22Rv1 (cell line): Measurements from ENCODE around the gene GRIN3A.
A peak's percentile ranks its signal among the peaks of the same experiment; 100 is the strongest.

Source experiments
- H3K27ac ChIP-seq: fragments of 450-650 bp; 2 replicates; pipeline ENCODE4 v1.5.1; 2017
- CTCF ChIP-seq: fragments of 450-650 bp; IDR thresholded peaks from 2 replicates; pipeline ENCODE4 v1.5.1; 2017; ENCODE audit warnings: mild to moderate bottlenecking
- ZFX ChIP-seq: fragments of 450-650 bp; IDR thresholded peaks from 2 replicates; pipeline ENCODE4 v1.6.1; 2017; ENCODE audit warnings: antibody characterized with exemption, borderline replicate concordance

Gene GRIN3A

GRCh38 chr9:101579711-101580545 is 158.5 kb downstream of the GRIN3A start:
- no peak overlapping the region for H3K27ac ChIP-seq
- no peak for TF ChIP-seq CTCF
- TF ChIP-seq ZFX: no peak

GRCh38 chr9:101578378-101578777 is 160.1 kb downstream of the GRIN3A start:
- no peak for TF ChIP-seq CTCF
- no peak overlapping the region for H3K27ac ChIP-seq

DNA sequence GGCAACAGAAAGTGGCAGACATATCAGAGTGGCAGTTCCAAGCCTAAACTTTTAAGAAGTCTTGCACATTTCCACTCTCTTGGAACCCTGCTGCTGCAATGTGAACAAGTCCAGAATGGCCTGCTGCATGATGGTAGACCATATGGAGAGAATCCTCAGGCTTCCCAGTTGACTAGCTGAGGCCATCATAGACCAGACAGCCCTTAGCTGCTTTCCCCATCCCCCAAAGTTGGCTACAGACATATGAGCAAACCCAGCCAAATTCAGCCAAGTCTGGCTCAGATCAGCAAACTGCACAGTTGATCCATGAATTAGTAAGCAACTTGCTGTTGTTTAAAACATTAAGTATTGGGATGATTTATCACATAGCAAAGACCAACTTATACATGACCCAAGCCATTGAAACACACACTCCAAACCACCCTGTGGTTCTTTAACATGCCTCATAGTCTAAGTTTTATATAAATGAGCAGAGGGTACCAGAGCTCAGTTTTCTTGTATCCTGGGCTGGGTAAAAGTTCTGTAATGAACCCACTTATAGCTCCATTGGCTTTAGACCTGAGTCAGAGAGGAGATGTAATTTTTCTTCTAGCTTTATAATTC is 163.6 kb downstream of the GRIN3A start:
- no peak for TF ChIP-seq ZFX
- TF ChIP-seq CTCF: no peak
- H3K27ac ChIP-seq: 0 out of 2 replicates have a peak overlapping the region, but pooled peaks have one; percentile 4

DNA sequence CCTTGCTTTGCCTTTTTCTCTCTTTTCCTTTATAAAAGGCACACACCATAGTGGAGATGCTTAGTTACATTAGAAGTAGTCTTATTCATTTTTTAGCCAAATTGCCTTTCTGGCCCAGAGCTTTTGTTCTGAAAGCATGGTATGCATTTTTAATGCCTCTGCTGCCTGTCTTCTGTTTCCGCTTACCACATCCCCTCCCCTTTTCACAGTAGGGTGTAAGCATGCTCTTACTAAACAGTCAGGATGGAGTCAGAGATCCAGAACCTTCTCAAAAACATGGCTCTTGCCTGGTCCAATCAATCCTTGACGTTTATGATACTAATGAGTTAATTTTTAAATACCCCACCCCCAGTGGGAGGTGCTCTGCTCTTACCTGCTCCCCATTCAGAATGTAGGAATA is 166.1 kb downstream of the GRIN3A start:
- H3K27ac ChIP-seq: no peak overlapping the region
- no peak for TF ChIP-seq ZFX
- no peak for TF ChIP-seq CTCF

DNA sequence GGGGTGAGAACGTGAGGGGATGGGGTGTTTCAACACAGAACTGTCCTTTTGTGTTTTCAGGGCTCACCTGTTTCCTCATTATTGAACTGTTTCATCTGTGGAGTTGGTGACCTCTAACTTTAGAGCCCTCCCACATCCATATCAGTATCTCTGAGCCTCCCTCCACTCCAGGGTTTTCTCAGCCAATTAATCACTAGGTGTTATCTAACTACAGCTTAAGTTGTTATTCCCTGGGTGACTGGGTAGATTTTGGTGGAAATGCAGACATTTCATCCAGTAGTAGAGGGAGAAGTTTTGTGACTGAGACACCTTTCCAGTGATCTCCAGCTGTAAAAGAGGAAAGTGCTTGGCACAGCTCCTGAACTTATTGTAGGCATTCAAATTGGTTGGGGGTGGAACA is 167.3 kb downstream of the GRIN3A start:
- TF ChIP-seq CTCF (no peak), ZFX (no peak)
- no peak overlapping the region for H3K27ac ChIP-seq

DNA sequence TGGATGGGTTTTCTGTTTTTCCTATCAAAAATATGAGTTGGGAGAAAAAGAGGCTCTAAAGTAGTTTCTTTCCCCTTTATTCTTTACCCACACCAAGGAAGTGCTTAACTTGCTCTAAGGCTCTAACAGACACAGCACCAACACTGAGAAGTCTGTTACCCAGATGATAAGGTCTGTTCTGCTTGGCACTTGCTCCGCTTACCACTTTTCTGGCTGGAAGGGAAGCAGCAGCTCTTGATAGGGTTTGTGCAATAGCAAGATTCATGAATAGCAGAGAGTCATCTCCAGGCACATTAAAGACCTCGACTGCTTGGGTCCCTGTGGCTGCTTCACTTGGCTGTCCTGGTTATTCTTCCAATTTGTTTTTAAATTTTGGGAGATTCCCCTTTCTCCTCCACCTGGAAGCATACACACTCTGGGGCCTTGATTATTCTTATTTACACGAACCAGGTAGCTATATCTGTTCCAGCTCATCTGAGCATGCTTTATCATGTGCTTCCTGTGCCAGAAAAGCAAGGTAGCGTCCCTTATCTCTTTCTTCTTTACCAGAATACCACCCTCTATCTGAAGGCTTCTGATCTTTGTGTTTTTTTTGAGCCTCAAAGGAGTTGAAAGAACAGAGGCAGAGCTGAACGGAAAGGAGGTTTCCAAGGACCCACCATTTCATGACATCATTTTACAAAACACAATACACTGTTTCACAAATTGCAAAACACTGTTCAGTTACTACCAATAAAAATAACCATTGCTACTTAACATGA is 168.5 kb downstream of the GRIN3A start:
- no peak for TF ChIP-seq ZFX
- no peak for TF ChIP-seq CTCF
- H3K27ac ChIP-seq: no peak overlapping the region
